ENCODE measurements around the gene UBASH3B. TPM values are rescaled to one million over a fixed set of nuclear protein-coding genes. Genes with fewer than 3 reads are reported as not detected.
A peak's percentile ranks its signal among the peaks of the same experiment; 100 is the strongest.
"Not testable (repeated sequence)": the region's sequence is repeated elsewhere in the genome, so short reads cannot be mapped to it uniquely, and the experiment has no call there.

The UBASH3B gene
- total RNA-seq, 1 donor = 21.4 TPM

- Histone ChIP-seq H2AFZ (ENCODE audit: low read length) (no peak overlapping the region), H3K4me2 (ENCODE audit: insufficient read depth, low read length) (no peak overlapping the region), H3K9me3 (ENCODE audit: low read depth, low read length) (no peaks in the 10 kb centered on the region), H3K27ac (ENCODE audit: low read depth, low read length) (no peak overlapping the region), H3K79me2 (ENCODE audit: insufficient read depth, low read length) (no peaks in the 10 kb centered on the region), H3K4me1 (ENCODE audit: insufficient read depth, low read length) (peaks cover 25% of the 10 kb centered on the region), H3K4me3 (ENCODE audit: insufficient read depth, low read length) (no peak overlapping the region), H3K36me3 (ENCODE audit: insufficient read depth, low read length) (no peaks in the 10 kb centered on the region), H3K27me3 (ENCODE audit: insufficient read depth, low read length) (no peaks in the 10 kb centered on the region), H4K20me1 (ENCODE audit: insufficient read depth, low read length) (no peaks in the 10 kb centered on the region)
- no peak for DNase-seq (ENCODE audit: insufficient read length, low spot score, missing footprints)
- no peak for TF ChIP-seq CTCF (IDR thresholded peaks at IDR 0.05; ENCODE audit: extremely low read depth, low read depth, low read length)
Measured at GRCh38 chr11:122853261-122853660, 197.7 kb downstream of the UBASH3B start.

- Histone ChIP-seq H2AFZ (ENCODE audit: low read length) (peak overlapping the region; percentile 78), H4K20me1 (ENCODE audit: insufficient read depth, low read length) (no peaks in the 10 kb centered on the region), H3K36me3 (ENCODE audit: insufficient read depth, low read length) (no peaks in the 10 kb centered on the region), H3K27ac (ENCODE audit: low read depth, low read length) (peak overlapping the region; percentile 32), H3K79me2 (ENCODE audit: insufficient read depth, low read length) (no peaks in the 10 kb centered on the region), H3K4me3 (ENCODE audit: insufficient read depth, low read length) (no peak overlapping the region), H3K9me3 (ENCODE audit: low read depth, low read length) (no peaks in the 10 kb centered on the region), H3K4me2 (ENCODE audit: insufficient read depth, low read length) (peak overlapping the region; percentile 37), H3K27me3 (ENCODE audit: insufficient read depth, low read length) (no peaks in the 10 kb centered on the region), H3K4me1 (ENCODE audit: insufficient read depth, low read length) (peaks cover 25% of the 10 kb centered on the region)
- DNase-seq (ENCODE audit: insufficient read length, low spot score, missing footprints) = peak; percentile 90
- peak; percentile 77 for TF ChIP-seq CTCF (IDR thresholded peaks at IDR 0.05; ENCODE audit: extremely low read depth, low read depth, low read length)
Measured at GRCh38 chr11:122853971-122854446, 198.5 kb downstream of the UBASH3B start.

- H3K79me2 ChIP-seq (ENCODE audit: insufficient read depth, low read length) = no peaks in the 10 kb centered on the region
- DNase-seq (ENCODE audit: insufficient read length, low spot score, missing footprints) = no peak
- no peaks in the 10 kb centered on the region for H4K20me1 ChIP-seq (ENCODE audit: insufficient read depth, low read length)
- peaks cover 3% of the 10 kb centered on the region for H3K4me1 ChIP-seq (ENCODE audit: insufficient read depth, low read length)
- no peaks in the 10 kb centered on the region for H3K27me3 ChIP-seq (ENCODE audit: insufficient read depth, low read length)
- H3K27ac ChIP-seq (ENCODE audit: low read depth, low read length) = no peak overlapping the region
- H3K9me3 ChIP-seq (ENCODE audit: low read depth, low read length) = no peaks in the 10 kb centered on the region
- H3K36me3 ChIP-seq (ENCODE audit: insufficient read depth, low read length) = no peaks in the 10 kb centered on the region
- no peak overlapping the region for H3K4me3 ChIP-seq (ENCODE audit: insufficient read depth, low read length)
- H2AFZ ChIP-seq (ENCODE audit: low read length) = no peak overlapping the region
- TF ChIP-seq CTCF (IDR thresholded peaks at IDR 0.05; ENCODE audit: extremely low read depth, low read depth, low read length) = no peak
- H3K4me2 ChIP-seq (ENCODE audit: insufficient read depth, low read length) = no peak overlapping the region
Measured at GRCh38 chr11:122861631-122862030, 206.1 kb downstream of the UBASH3B start.

- Histone ChIP-seq H3K4me3 (ENCODE audit: insufficient read depth, low read length) (no peak overlapping the region), H2AFZ (ENCODE audit: low read length) (no peak overlapping the region), H3K4me2 (ENCODE audit: insufficient read depth, low read length) (no peak overlapping the region), H4K20me1 (ENCODE audit: insufficient read depth, low read length) (no peaks in the 10 kb centered on the region), H3K4me1 (ENCODE audit: insufficient read depth, low read length) (peaks cover under 1% of the 10 kb centered on the region), H3K79me2 (ENCODE audit: insufficient read depth, low read length) (no peaks in the 10 kb centered on the region), H3K9me3 (ENCODE audit: low read depth, low read length) (no peaks in the 10 kb centered on the region), H3K36me3 (ENCODE audit: insufficient read depth, low read length) (no peaks in the 10 kb centered on the region), H3K27me3 (ENCODE audit: insufficient read depth, low read length) (no peaks in the 10 kb centered on the region), H3K27ac (ENCODE audit: low read depth, low read length) (no peak overlapping the region)
- no peak for DNase-seq (ENCODE audit: insufficient read length, low spot score, missing footprints)
- no peak for TF ChIP-seq CTCF (IDR thresholded peaks at IDR 0.05; ENCODE audit: extremely low read depth, low read depth, low read length)
Measured at GRCh38 chr11:122862091-122862490, 206.6 kb downstream of the UBASH3B start.

GRCh38 chr11:122863154-122863553 lies 207.6 kb downstream of the UBASH3B start:
- H3K79me2 ChIP-seq (ENCODE audit: insufficient read depth, low read length); H3K4me2 ChIP-seq (ENCODE audit: insufficient read depth, low read length); H3K27ac ChIP-seq (ENCODE audit: low read depth, low read length); H3K4me3 ChIP-seq (ENCODE audit: insufficient read depth, low read length); DNase-seq (ENCODE audit: insufficient read length, low spot score, missing footprints); H3K27me3 ChIP-seq (ENCODE audit: insufficient read depth, low read length); H4K20me1 ChIP-seq (ENCODE audit: insufficient read depth, low read length); H3K4me1 ChIP-seq (ENCODE audit: insufficient read depth, low read length); H3K9me3 ChIP-seq (ENCODE audit: low read depth, low read length); H2AFZ ChIP-seq (ENCODE audit: low read length); H3K36me3 ChIP-seq (ENCODE audit: insufficient read depth, low read length): not testable (repeated sequence)

Data from osteoblast (primary cell).